RPMI8226 (cell line): ENCODE results near the gene IRX4.

Experiments used
- DNase-seq: peaks from one replicate; pipeline ENCODE4 v3.0.0-alpha.2; 2015

The IRX4 gene

DNA sequence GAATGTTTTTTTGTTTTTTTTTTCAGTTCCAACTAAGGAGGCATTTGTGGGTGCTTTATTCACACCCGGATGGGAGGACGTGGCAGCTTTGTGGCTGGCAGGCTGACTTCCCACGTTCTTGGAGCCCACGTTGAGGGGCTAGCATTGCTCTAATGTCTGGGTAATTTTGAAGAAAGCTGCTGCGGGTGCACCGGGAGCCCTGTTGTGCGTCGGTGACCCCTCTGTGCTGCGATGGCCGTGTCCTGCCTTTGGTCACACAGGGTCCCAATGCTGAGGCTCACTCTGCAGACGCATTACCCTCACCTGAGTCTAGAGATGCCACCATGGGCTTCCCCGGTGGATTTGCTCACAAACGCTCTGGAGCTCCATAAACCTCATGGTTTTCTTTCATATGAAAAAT is 47.3 kb downstream of the IRX4 start:
- DNase-seq = no peak

- no peak for DNase-seq
Measured at GRCh38 chr5:1834721-1835429, 47.9 kb downstream of the IRX4 start.

DNA sequence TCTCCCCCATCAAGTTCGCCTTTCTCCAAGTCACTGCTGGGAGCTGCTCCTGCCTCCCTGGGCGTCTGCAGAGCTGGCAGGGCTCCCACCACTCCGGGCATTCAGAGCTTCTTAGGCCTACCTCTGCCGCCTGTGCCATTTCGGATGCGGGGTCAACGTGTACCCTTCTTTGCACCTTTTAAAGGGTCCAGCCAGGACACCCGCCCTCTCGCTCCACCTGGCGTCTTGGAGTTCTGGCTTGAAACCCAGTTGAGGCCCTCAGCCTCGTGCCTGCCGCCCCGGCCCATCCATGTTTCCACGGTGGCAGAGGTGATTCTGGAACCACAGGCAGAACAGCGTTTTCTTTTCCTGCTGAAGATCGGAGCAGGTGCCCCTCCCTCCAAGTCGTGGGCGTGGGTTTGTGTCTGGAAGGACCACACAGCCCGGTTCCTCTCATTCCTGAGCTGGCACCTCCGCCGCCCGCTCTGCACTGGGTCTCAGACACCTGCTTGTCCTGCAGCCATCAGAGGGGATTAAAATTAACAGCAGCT is 48.6 kb downstream of the IRX4 start:
- DNase-seq = no peak

- no peak for DNase-seq
Measured at GRCh38 chr5:1833264-1834021, 49.3 kb downstream of the IRX4 start.

- DNase-seq = no peak
Measured at GRCh38 chr5:1832511-1833250, 50.0 kb downstream of the IRX4 start.

DNA sequence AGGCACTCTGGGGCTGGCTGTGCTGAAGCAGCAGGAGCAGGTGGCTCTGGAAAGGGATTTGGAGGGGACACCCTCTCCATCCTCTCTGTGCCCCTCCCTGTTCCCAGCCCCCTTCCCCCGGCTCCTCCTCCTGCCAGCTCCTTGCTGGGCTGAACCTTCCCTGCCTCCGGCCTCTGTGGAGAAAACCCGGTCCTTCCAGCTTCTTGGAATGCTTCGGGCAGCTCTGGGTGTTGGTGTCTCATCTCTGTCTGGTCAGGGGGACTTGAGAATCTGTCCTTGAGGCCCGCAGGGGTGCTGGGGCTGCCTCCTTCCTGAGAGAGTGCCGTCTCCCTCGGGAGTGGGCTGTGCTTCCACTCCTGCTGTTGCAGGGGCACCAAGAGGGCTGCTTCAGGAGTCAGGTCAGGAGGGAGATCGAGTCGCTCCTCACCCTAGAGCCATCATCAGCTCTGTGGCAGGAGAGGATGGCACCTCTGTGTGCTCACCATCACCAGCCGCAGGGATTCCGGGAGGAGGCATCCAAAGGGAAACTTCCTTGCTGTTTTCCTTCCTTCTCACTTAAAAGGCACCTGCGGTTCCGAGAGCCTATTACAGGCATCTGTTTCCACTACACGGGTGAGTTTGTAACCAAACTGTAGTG is 50.9 kb downstream of the IRX4 start:
- DNase-seq = no peak

- no peak for DNase-seq
Measured at GRCh38 chr5:1831257-1831656, 51.5 kb downstream of the IRX4 start.

- DNase-seq = no peak
Measured at GRCh38 chr5:1830571-1831228, 52.0 kb downstream of the IRX4 start.

- no peak for DNase-seq
Measured at GRCh38 chr5:1827886-1828397, 54.8 kb downstream of the IRX4 start.
